ENCODE measurements around the gene APRT.

DNA sequence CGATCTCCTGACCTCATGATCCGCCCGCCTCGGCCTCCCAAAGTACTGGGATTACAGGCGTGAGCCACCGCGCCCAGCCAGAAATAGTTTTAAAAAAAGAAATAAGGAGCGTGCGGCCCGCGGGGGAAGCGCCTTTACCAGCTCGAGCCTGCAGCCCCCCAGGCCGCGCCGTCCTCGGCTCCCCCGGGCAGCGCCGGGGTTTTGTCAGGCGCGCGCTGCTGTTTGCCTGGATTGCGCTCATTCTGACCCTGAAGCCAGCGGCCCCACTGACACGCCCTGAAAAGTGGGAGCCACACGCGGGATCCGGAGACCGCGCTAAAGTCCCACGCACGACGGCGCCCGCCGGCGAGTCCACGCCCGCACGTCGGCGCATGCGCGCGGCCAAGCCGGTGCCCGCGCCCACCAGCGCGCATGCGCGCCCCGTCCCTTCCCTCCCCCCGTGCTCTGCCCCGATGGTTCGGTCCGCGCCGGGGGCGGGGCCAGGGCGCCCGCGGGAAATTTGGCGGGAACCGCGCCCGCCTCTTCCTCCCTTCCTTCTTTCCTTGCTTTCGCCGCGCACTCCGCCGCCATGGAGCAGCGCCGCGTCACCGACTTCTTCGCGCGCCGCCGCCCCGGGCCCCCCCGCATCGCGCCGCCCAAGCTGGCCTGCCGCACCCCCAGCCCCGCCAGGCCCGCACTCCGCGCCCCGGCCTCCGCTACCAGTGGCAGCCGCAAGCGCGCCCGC lies 8.3 kb downstream of the APRT start, which contains the start of gene CDT1:
- no peak for TF ChIP-seq SIN3A (IDR thresholded peaks at IDR 0.05; ENCODE audit: low read depth)
- no peak for TF ChIP-seq RAD21 (IDR thresholded peaks at IDR 0.05; ENCODE audit: low read depth)
- TF ChIP-seq, protein P1, sequence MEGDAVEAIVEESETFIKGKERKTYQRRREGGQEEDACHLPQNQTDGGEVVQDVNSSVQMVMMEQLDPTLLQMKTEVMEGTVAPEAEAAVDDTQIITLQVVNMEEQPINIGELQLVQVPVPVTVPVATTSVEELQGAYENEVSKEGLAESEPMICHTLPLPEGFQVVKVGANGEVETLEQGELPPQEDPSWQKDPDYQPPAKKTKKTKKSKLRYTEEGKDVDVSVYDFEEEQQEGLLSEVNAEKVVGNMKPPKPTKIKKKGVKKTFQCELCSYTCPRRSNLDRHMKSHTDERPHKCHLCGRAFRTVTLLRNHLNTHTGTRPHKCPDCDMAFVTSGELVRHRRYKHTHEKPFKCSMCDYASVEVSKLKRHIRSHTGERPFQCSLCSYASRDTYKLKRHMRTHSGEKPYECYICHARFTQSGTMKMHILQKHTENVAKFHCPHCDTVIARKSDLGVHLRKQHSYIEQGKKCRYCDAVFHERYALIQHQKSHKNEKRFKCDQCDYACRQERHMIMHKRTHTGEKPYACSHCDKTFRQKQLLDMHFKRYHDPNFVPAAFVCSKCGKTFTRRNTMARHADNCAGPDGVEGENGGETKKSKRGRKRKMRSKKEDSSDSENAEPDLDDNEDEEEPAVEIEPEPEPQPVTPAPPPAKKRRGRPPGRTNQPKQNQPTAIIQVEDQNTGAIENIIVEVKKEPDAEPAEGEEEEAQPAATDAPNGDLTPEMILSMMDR (IDR thresholded peaks at IDR 0.05 in 2 of 3, conservative IDR thresholded peaks at IDR 0.05 in 1 of 3; ENCODE audit: borderline replicate concordance in 1 of 3, insufficient read depth in 1 of 3, low read depth in 2 of 3, low read length in 2 of 3), result no peak
- peak; percentile 76 for TF ChIP-seq YY1 (IDR thresholded peaks at IDR 0.05; ENCODE audit: extremely low read depth, insufficient replicate concordance, low read depth, low read length)
- TF ChIP-seq POLR2A (IDR thresholded peaks at IDR 0.05; ENCODE audit: borderline replicate concordance, extremely low read depth, insufficient read depth, insufficient read length), result peak; percentile 76
- TF ChIP-seq SP1 (IDR thresholded peaks at IDR 0.05; ENCODE audit: low read depth), result no peak
- TF ChIP-seq POLR2AphosphoS5 (IDR thresholded peaks at IDR 0.05; ENCODE audit: low read depth, low read length), result peak; percentile 88
- no peak for TF ChIP-seq EZH2 (IDR thresholded peaks at IDR 0.05)
- TF ChIP-seq CEBPB (IDR thresholded peaks at IDR 0.05; ENCODE audit: low read depth), result no peak
- TF ChIP-seq, protein P2, sequence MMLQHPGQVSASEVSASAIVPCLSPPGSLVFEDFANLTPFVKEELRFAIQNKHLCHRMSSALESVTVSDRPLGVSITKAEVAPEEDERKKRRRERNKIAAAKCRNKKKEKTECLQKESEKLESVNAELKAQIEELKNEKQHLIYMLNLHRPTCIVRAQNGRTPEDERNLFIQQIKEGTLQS (IDR thresholded peaks at IDR 0.05), result no peak
